Suprapubic skin (tissue), 3 donors: ENCODE results near the gene ABCD4.

Experiments used
- CTCF ChIP-seq, 2 donors: fragments of 200-600 bp in 1 of 2; fragments of 450-650 bp in 1 of 2; sonication (generic) in 1 of 2; IDR thresholded peaks; one replicate each; pipeline ENCODE4 v1.5.1; 2016 to 2019; ENCODE audit warnings: antibody characterized with exemption in 2 of 2, mild to moderate bottlenecking in 1 of 2, moderate library complexity in 1 of 2
- EP300 ChIP-seq: sonication (generic); formaldehyde crosslinking; IDR thresholded peaks from one replicate; pipeline ENCODE4 v1.6.1; 2017; ENCODE audit warnings: antibody characterized with exemption
- POLR2A ChIP-seq, 2 donors: fragments of 450-650 bp; IDR thresholded peaks; one replicate each; pipeline ENCODE4 v1.6.1; 2017; ENCODE audit warnings: antibody characterized with exemption in 2 of 2, mild to moderate bottlenecking in 2 of 2, moderate library complexity in 2 of 2

- TF ChIP-seq POLR2A (IDR thresholded peaks at IDR 0.05) = no peak
- TF ChIP-seq CTCF (IDR thresholded peaks at IDR 0.05) = no peak
- no peak for TF ChIP-seq EP300
Observed at GRCh38 chr14:74258764-74259035, 44.0 kb downstream of the ABCD4 start.
